Measurements from ENCODE around the gene PDCL3. TPM values are rescaled to one million over a fixed set of nuclear protein-coding genes. Genes with fewer than 3 reads are reported as not detected.
A peak's percentile ranks its signal among the peaks of the same experiment; 100 is the strongest.

Gene PDCL3
- total RNA-seq (2014; rRNA removed; shearing (Covaris generic)) (25.0 and 28.1 TPM in 2 replicates), polyA plus RNA-seq (2016; fragmentation: Nextera tagmentation; extraction: Ambion mirVana) (59.2 and 72.4 TPM in 2 replicates)
- long read RNA-seq, transcript PDCL3-201 (6 exons, 1,337 nt), result major isoform, 44 of 49 reads
- long read RNA-seq, partial matches to known transcripts, result 1 of 49 reads
- long read RNA-seq, other reads (novel, unspliced or antisense), result 4 of 49 reads

- Mint-ChIP-seq H3K36me3 (ENCODE audit: low read depth) (peaks cover 26% of the 10 kb centered on the region), H3K4me3 (peak within 1 kb of the TSS; percentile 90), H3K4me1 (peaks cover 14% of the 10 kb centered on the region), H3K9me3 (no peaks in the 10 kb centered on the region), H3K27ac (peak within 1 kb of the TSS; percentile 98), H3K27me3 (ENCODE audit: insufficient read depth, low read depth, poor library complexity) (peaks cover 7% of the 10 kb centered on the region)
- no peaks in the 10 kb centered on the region for H4K20me1 ChIP-seq (replicated peaks; ENCODE audit: insufficient read depth)
- peak within 1 kb of the TSS; percentile 98 for H3K27ac ChIP-seq (ENCODE audit: low read depth)
- peak; percentile 96 for DNase-seq (ENCODE audit: low spot score)
- H3F3A ChIP-seq (replicated peaks; ENCODE audit: low read depth), result 0 out of 2 replicates have a peak, but pooled peaks cover 7% of the 10 kb centered on the region
- H3K4me3 ChIP-seq, result peak within 1 kb of the TSS; percentile 69
- H2AFZ ChIP-seq, result peak within 1 kb of the TSS; percentile 80
- H3K4me2 ChIP-seq, result peak within 1 kb of the TSS; percentile 80
- H3K36me3 ChIP-seq (ENCODE audit: insufficient read depth), result no peaks in the 10 kb centered on the region
- H3K4me1 ChIP-seq (ENCODE audit: insufficient read depth), result peaks cover 13% of the 10 kb centered on the region
- H3K27me3 ChIP-seq (ENCODE audit: insufficient read depth), result no peaks in the 10 kb centered on the region
- peaks cover 17% of the 10 kb centered on the region for H3K79me2 ChIP-seq (replicated peaks; ENCODE audit: insufficient read depth)
- TF ChIP-seq STAT1 (IDR thresholded peaks at IDR 0.05; ENCODE audit: unreplicated experiment) (no peak), POLR2AphosphoS5 (IDR thresholded peaks at IDR 0.05; ENCODE audit: low read depth) (peak; percentile 77), JUNB (IDR thresholded peaks at IDR 0.05; ENCODE audit: unreplicated experiment) (no peak), ZNF462 (CRISPR knock-in tag; IDR thresholded peaks at IDR 0.05) (no peak), CTCF (conservative IDR thresholded peaks at IDR 0.05; ENCODE audit: low read depth in 2 of 2) (peak in 1 of 2 experiments; percentile 19; a peak in 1 of 4 replicates), ZNF331 (CRISPR knock-in tag; IDR thresholded peaks at IDR 0.05; ENCODE audit: low read depth) (no peak), REST (IDR thresholded peaks at IDR 0.05; ENCODE audit: unreplicated experiment) (no peak), ZNF114 (CRISPR knock-in tag; IDR thresholded peaks at IDR 0.05) (no peak), EZH2 (IDR thresholded peaks at IDR 0.05; ENCODE audit: low read depth, unreplicated experiment) (no peak), EZH2phosphoT487 (IDR thresholded peaks at IDR 0.05; ENCODE audit: unreplicated experiment) (no peak), NANOG (IDR thresholded peaks at IDR 0.05; ENCODE audit: borderline replicate concordance) (no peak), ETS1 (IDR thresholded peaks at IDR 0.05) (peak; percentile 77; the same call in 1 of the 2 replicates), CREB1 (CRISPR knock-in tag; IDR thresholded peaks at IDR 0.05; ENCODE audit: low read depth) (peak; percentile 86)
- 0 out of 2 replicates have a peak, but pooled peaks cover 3% of the 10 kb centered on the region for H3K9me2 ChIP-seq (ENCODE audit: insufficient read depth)
- peak; percentile 92 for ATAC-seq
These were observed at the start of gene PDCL3 for GRCh38 chr2:100562613-100563406. TSS of gene PDCL3 (plus strand) at chr2:100562993. CDS start at chr2:100563068, 75 bp downstream.
